ENCODE data around the gene AP1M2.

DNA sequence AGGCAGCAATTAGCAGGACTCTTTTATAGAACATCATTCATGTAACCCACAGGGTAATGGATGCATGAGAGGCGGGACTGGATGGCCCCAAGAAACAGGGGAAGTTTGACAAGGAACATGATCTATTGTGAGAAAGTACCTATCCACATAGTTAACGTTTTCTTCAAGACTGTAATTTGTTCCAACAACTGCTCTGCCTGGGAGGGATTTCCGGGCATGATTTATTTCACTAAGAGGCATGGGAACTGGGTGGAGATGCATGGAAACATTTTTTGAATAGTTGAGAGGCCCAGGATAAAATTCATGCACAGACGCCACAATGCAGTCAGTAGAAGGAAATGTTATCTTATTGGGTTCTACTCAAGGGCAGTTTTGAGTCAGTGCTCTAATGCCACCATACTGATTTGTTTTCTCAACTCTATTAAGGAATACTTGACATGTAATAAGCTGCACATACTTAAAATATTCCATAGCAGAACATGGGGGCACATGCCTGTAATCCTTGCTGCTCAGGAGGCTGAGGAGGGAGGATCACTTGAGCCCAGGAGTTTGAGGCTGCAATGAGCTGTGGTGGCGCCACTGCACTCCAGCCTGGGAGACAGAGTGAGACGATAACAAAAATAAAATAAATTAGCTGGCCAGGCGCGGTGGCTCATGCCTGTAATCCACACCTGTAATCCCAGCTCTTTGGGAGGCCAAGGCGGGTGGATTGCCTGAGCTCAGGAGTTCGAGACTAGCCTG is 53.3 kb downstream of the AP1M2 start:
- TF ChIP-seq, protein P1, sequence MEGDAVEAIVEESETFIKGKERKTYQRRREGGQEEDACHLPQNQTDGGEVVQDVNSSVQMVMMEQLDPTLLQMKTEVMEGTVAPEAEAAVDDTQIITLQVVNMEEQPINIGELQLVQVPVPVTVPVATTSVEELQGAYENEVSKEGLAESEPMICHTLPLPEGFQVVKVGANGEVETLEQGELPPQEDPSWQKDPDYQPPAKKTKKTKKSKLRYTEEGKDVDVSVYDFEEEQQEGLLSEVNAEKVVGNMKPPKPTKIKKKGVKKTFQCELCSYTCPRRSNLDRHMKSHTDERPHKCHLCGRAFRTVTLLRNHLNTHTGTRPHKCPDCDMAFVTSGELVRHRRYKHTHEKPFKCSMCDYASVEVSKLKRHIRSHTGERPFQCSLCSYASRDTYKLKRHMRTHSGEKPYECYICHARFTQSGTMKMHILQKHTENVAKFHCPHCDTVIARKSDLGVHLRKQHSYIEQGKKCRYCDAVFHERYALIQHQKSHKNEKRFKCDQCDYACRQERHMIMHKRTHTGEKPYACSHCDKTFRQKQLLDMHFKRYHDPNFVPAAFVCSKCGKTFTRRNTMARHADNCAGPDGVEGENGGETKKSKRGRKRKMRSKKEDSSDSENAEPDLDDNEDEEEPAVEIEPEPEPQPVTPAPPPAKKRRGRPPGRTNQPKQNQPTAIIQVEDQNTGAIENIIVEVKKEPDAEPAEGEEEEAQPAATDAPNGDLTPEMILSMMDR (IDR thresholded peaks at IDR 0.05; ENCODE audit: insufficient read depth, low read length, poor library complexity, severe bottlenecking) = no peak
- no peak for TF ChIP-seq EZH2phosphoT487 (conservative IDR thresholded peaks at IDR 0.05; ENCODE audit: low read length)

All from SU-DHL-6 (cell line).